HCT116 (cell line): ENCODE data around the gene MAPK8IP3. TPM values are rescaled to one million over a fixed set of nuclear protein-coding genes. Genes with fewer than 3 reads are reported as not detected.

Experiments used
- ATAC-seq: fragments of 200-7000 bp; cut with Tn5 transposase; 2 replicates; pipeline ENCODE4 v1.9.1; 2020; ENCODE audit warnings: mild to moderate bottlenecking, moderate library complexity
- BruUV-seq: library from RNA; stranded (reverse); fragments of 400-500 nt; replicated peaks from 2 replicates; lab custom pipeline; 2021; lab: Mats Ljungman, UMichigan
- CTCF ChIA-PET: fragments of 300-600 bp; sonication (Branson Sonifier 250); formaldehyde crosslinking; loops from one replicate; lab custom pipeline; 2021; ENCODE audit warnings: antibody characterized with exemption; lab: Charles Lee
- POLR2A ChIA-PET: fragments of 300-600, 350-600 bp; sonication (Branson Sonifier 250); formaldehyde crosslinking; loops from one replicate; lab custom pipeline; 2021; ENCODE audit warnings: antibody characterized with exemption; lab: Charles Lee
- RAD21 ChIA-PET, 2 experiments: fragments of 300-600 bp; sonication (Branson Sonifier 250); formaldehyde crosslinking; loops; one replicate each; lab custom pipeline; 2023; ENCODE audit warnings: low total read pairs in 2 of 2; ENCODE audit not compliant: uncharacterized antibody in 2 of 2, unreplicated experiment in 2 of 2, low non-redundant PET in 1 of 2; lab: Charles Lee
- DNase-seq: peaks from one replicate; pipeline ENCODE4 v3.0.0-alpha.2; 2010; ENCODE audit warnings: low read depth, low spot score
- H2AFZ ChIP-seq: fragments of 200-600 bp; shearing (Covaris generic), sonication (generic); 2 replicates; pipeline ENCODE4 v1.6.1; 2017; ENCODE audit warnings: low read depth, mixed run types, mixed read lengths, antibody characterized with exemption, low read length; ENCODE audit not compliant: poor library complexity, severe bottlenecking
- H3K27ac ChIP-seq: 2 replicates; pipeline ENCODE4 v1.5.1; 2012; ENCODE audit warnings: low read depth, low read length
- H3K27me3 ChIP-seq: fragments of 200-600 bp; sonication (generic); 2 replicates; pipeline ENCODE4 v1.6.1; 2016; ENCODE audit warnings: mixed run types, low read length, mixed read lengths; ENCODE audit not compliant: insufficient read depth
- H3K36me3 ChIP-seq, 2 experiments: fragments of 200-500 bp in 1 of 2; fragments of 200-600 bp in 1 of 2; sonication (Bioruptor generic) in 1 of 2; sonication (generic) in 1 of 2; 2 replicates each; pipeline versions ENCODE4 v1.5.1 to v1.6.1; 2014 to 2016; ENCODE audit warnings: low read length in 2 of 2, inconsistent platforms in 1 of 2, mixed read lengths in 1 of 2, mixed run types in 1 of 2; ENCODE audit not compliant: insufficient read depth in 2 of 2, control insufficient read depth in 1 of 2
- H3K4me1 ChIP-seq, 2 experiments: fragments of 200-600 bp in 1 of 2; sonication (generic) in 1 of 2; 2 replicates each; pipeline versions ENCODE4 v1.5.1 to v1.6.1; 2012 to 2017; ENCODE audit warnings: low read length in 2 of 2, inconsistent platforms in 1 of 2, mild to moderate bottlenecking in 1 of 2, mixed read lengths in 1 of 2, mixed run types in 1 of 2, moderate library complexity in 1 of 2; ENCODE audit not compliant: insufficient read depth in 2 of 2, control insufficient read depth in 1 of 2
- H3K4me2 ChIP-seq: fragments of 200-600 bp; sonication (generic); 2 replicates; pipeline ENCODE4 v1.6.1; 2017; ENCODE audit warnings: mixed run types, low read length, mixed read lengths
- H3K4me3 ChIP-seq, 2 experiments: fragments of 200-600 bp in 1 of 2; sonication (generic) in 1 of 2; replicated peaks in 1 of 2; 2 replicates each; pipeline ENCODE4 v1.5.1; 2011 to 2016; ENCODE audit warnings: low read length in 2 of 2, control low read depth in 1 of 2, low read depth in 1 of 2, mild to moderate bottlenecking in 1 of 2, mixed read lengths in 1 of 2, mixed run types in 1 of 2
- H3K79me2 ChIP-seq: fragments of 200-600 bp; sonication (generic); 2 replicates; pipeline ENCODE4 v1.6.1; 2017; ENCODE audit warnings: mild to moderate bottlenecking, mixed run types, low read length, moderate library complexity, mixed read lengths; ENCODE audit not compliant: insufficient read depth
- H3K9ac ChIP-seq: fragments of 200-600 bp; sonication (generic); 2 replicates; pipeline ENCODE4 v1.6.1; 2016; ENCODE audit warnings: low read length, mixed read lengths
- H3K9me2 ChIP-seq: fragments of 200-600 bp; sonication (generic), shearing (Covaris generic); 2 replicates; pipeline ENCODE4 v1.6.1; 2017; ENCODE audit warnings: mixed run types, mild to moderate bottlenecking, moderate library complexity; ENCODE audit not compliant: insufficient read depth
- H3K9me3 ChIP-seq, 2 experiments: fragments of 200-500 bp in 1 of 2; fragments of 200-600 bp in 1 of 2; sonication (Bioruptor generic) in 1 of 2; sonication (generic) in 1 of 2; 2 replicates each; pipeline ENCODE4 v1.6.1; 2014 to 2017; ENCODE audit warnings: low read length in 2 of 2, mixed read lengths in 2 of 2, inconsistent platforms in 1 of 2, low read depth in 1 of 2, mild to moderate bottlenecking in 1 of 2, mixed run types in 1 of 2, moderate library complexity in 1 of 2; ENCODE audit not compliant: control insufficient read depth in 1 of 2, insufficient read depth in 1 of 2
- H4K20me1 ChIP-seq: fragments of 200-600 bp; sonication (generic), shearing (Covaris generic); 2 replicates; pipeline ENCODE4 v1.6.1; 2017; ENCODE audit warnings: mixed run types, mild to moderate bottlenecking, moderate library complexity; ENCODE audit not compliant: insufficient read depth
- CBX3 ChIP-seq: IDR thresholded peaks from 2 replicates; pipeline ENCODE4 v1.6.1; 2012; ENCODE audit warnings: low read depth
- EZH2 ChIP-seq: fragments of 200-600 bp; sonication (generic); IDR thresholded peaks from 2 replicates; pipeline ENCODE4 v1.6.1; 2017; ENCODE audit warnings: antibody characterized with exemption, mixed run types
- JUND ChIP-seq: IDR thresholded peaks from 2 replicates; pipeline ENCODE4 v1.6.1; 2012
- POLR2A ChIP-seq: IDR thresholded peaks from 2 replicates; pipeline ENCODE4 v1.7.0; 2011; ENCODE audit warnings: borderline replicate concordance; ENCODE audit not compliant: insufficient read depth, insufficient read length; ENCODE audit errors: extremely low read depth
- POLR2AphosphoS5 ChIP-seq: IDR thresholded peaks from 2 replicates; pipeline ENCODE4 v1.6.1; 2011; ENCODE audit warnings: mild to moderate bottlenecking, low read depth, low read length, moderate library complexity
- RAD21 ChIP-seq: IDR thresholded peaks from 2 replicates; pipeline ENCODE4 v1.6.1; 2012; ENCODE audit warnings: low read depth, mild to moderate bottlenecking
- SIN3A ChIP-seq: IDR thresholded peaks from 2 replicates; pipeline ENCODE4 v1.6.1; 2012; ENCODE audit warnings: low read depth
- SP1 ChIP-seq: IDR thresholded peaks from 2 replicates; pipeline ENCODE4 v1.6.1; 2012; ENCODE audit warnings: low read depth
- SRF ChIP-seq: IDR thresholded peaks from 2 replicates; pipeline ENCODE4 v1.6.1; 2012; ENCODE audit warnings: low read depth
- TCF7L2 ChIP-seq: IDR thresholded peaks from 2 replicates; pipeline ENCODE4 v1.7.0; 2011; ENCODE audit warnings: borderline replicate concordance, inconsistent platforms; ENCODE audit not compliant: insufficient read depth, insufficient read length; ENCODE audit errors: extremely low read depth
- ZNF274 ChIP-seq: fragments of 200-500 bp; sonication (Bioruptor generic); IDR thresholded peaks from 2 replicates; pipeline ENCODE4 v1.6.1; 2014; ENCODE audit warnings: mild to moderate bottlenecking, low read depth, low read length, inconsistent platforms
- intact Hi-C: fragments of 100-400 bp; cut with micrococcal nuclease; formaldehyde crosslinking; loops from 2 replicates; pipeline ENCODE4 v1.10.0; 2022
- total RNA-seq: library from RNA; stranded (reverse); gene quantifications from one replicate; pipeline ENCODE4 v1.2.1, GENCODE V29; 2021; ENCODE audit not compliant: unreplicated experiment
- TF ChIP-seq, protein P1 (sequence below): IDR thresholded peaks from 2 replicates; pipeline ENCODE4 v1.6.1; 2012
- TF ChIP-seq, protein P2 (sequence below): IDR thresholded peaks from 2 replicates; pipeline ENCODE4 v1.6.1; 2012; ENCODE audit warnings: low read depth
- TF ChIP-seq, protein P3 (sequence below): IDR thresholded peaks from 2 replicates; pipeline ENCODE4 v1.6.1; 2011; ENCODE audit warnings: mild to moderate bottlenecking, low read length, moderate library complexity; ENCODE audit not compliant: insufficient replicate concordance; ENCODE audit errors: extremely low read depth
- TF ChIP-seq, protein P4 (sequence below): IDR thresholded peaks from 2 replicates; pipeline ENCODE4 v1.6.1; 2012

MAPK8IP3 gene
- total RNA-seq, 1 experiment from 2014 or later, result 75.3 TPM

DNA sequence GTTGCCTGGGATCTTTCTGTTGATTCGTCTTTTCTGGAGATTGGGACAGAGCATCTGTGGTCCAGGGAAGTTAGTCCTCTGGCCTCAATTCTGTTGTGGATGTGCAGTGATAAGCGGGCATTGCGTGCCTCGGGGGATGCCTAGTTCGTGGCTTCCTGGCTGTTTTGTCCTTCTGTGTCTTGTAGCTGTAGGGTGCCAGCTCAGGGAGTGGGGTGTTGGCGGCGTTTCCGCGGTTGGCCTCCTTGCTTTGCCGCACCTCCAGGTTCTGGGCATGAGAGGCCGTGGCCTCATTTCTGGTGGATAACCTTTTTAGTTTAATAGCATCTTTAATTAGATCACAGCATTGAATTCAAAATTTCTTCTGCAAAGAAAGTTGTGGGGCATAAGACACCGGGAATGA lies 29.3 kb upstream of the MAPK8IP3 start:
- Histone ChIP-seq H3K27me3 (no peaks in the 10 kb centered on the region), H3K9ac (no peak overlapping the region), H3K9me3 (no peaks in the 10 kb centered on the region), H3K27ac (no peak overlapping the region), H3K79me2 (peaks cover 35% of the 10 kb centered on the region), H3K4me2 (no peak overlapping the region), H3K4me1 (peaks cover 8 to 37% of the 10 kb centered on the region in 2 experiments), H2AFZ (no peak overlapping the region), H3K4me3 (no peak overlapping the region), H3K36me3 (peaks cover 10 to 39% of the 10 kb centered on the region in 2 experiments; a peak in 3 of 4 replicates), H4K20me1 (no peaks in the 10 kb centered on the region), H3K9me2 (no peaks in the 10 kb centered on the region)
- DNase-seq (no peak), ATAC-seq (no peak)
- ChIA-PET POLR2A (no interaction called here), RAD21 (no interaction called here), CTCF (interaction anchor here (2.2 kb wide), 1 partner anchor 29 kb away, joined by 12 read pairs; the partner anchor contains the start of gene MAPK8IP3)
- TF ChIP-seq SRF (no peak), SP1 (no peak), RAD21 (no peak), SIN3A (no peak), CBX3 (no peak)
- intact Hi-C loops, result no loop called here
- BruUV-seq, result no TSS peak

DNA sequence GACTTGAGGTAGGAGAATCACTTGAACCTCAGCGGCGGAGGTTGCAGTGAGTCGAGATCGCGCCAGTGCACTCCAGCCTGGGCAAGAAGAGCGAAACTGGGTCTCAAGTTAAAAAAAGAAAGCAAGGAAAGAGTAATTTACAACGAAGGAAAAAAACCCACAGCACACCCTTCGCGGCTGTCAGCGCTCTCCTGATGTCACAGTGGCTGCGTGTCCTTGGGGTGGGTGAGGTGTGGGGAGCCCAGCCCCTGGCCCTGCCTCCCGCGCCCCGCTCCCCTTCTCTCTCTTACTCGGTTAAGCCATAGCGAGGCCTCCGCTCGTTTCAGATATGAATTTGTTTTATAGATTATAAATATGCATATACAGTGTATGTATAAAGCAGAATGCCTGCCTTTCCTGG lies 28.7 kb upstream of the MAPK8IP3 start:
- peak overlapping the region; percentile 88 for H3K4me2 ChIP-seq
- peak overlapping the region; percentile 38 to 97 for H3K4me3 ChIP-seq
- peak overlapping the region; percentile 40 for H3K9ac ChIP-seq
- POLR2A ChIA-PET, result interaction anchor here (0.8 to 1.2 kb wide), 7 partner anchors 11 to 258 kb away, joined by 3 to 7 read pairs (median 4); partner anchors contain the start of genes CRAMP1, IFT140 and MAPK8IP3
- no peak overlapping the region for H3K27ac ChIP-seq
- no peaks in the 10 kb centered on the region for H3K27me3 ChIP-seq
- peaks cover 7 to 32% of the 10 kb centered on the region in 2 experiments; a peak in 3 of 4 replicates for H3K36me3 ChIP-seq
- ATAC-seq (no peak), DNase-seq (no peak)
- RAD21 ChIA-PET, result no interaction called here
- H3K79me2 ChIP-seq, result peaks cover 42% of the 10 kb centered on the region
- peaks cover 8 to 38% of the 10 kb centered on the region in 2 experiments for H3K4me1 ChIP-seq
- H4K20me1 ChIP-seq, result no peaks in the 10 kb centered on the region
- no TSS peak for BruUV-seq
- H2AFZ ChIP-seq, result no peak overlapping the region
- no peaks in the 10 kb centered on the region for H3K9me2 ChIP-seq
- no peaks in the 10 kb centered on the region for H3K9me3 ChIP-seq
- intact Hi-C loops, result no loop called here
- CTCF ChIA-PET, result interaction anchor here (0.9 to 2.2 kb wide), 2 partner anchors 29 to 96 kb away, joined by 4 to 12 read pairs; partner anchors contain the start of genes EME2, MAPK8IP3 and MRPS34
- TF ChIP-seq, protein P1, sequence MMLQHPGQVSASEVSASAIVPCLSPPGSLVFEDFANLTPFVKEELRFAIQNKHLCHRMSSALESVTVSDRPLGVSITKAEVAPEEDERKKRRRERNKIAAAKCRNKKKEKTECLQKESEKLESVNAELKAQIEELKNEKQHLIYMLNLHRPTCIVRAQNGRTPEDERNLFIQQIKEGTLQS, result no peak
- TF ChIP-seq, protein P2, sequence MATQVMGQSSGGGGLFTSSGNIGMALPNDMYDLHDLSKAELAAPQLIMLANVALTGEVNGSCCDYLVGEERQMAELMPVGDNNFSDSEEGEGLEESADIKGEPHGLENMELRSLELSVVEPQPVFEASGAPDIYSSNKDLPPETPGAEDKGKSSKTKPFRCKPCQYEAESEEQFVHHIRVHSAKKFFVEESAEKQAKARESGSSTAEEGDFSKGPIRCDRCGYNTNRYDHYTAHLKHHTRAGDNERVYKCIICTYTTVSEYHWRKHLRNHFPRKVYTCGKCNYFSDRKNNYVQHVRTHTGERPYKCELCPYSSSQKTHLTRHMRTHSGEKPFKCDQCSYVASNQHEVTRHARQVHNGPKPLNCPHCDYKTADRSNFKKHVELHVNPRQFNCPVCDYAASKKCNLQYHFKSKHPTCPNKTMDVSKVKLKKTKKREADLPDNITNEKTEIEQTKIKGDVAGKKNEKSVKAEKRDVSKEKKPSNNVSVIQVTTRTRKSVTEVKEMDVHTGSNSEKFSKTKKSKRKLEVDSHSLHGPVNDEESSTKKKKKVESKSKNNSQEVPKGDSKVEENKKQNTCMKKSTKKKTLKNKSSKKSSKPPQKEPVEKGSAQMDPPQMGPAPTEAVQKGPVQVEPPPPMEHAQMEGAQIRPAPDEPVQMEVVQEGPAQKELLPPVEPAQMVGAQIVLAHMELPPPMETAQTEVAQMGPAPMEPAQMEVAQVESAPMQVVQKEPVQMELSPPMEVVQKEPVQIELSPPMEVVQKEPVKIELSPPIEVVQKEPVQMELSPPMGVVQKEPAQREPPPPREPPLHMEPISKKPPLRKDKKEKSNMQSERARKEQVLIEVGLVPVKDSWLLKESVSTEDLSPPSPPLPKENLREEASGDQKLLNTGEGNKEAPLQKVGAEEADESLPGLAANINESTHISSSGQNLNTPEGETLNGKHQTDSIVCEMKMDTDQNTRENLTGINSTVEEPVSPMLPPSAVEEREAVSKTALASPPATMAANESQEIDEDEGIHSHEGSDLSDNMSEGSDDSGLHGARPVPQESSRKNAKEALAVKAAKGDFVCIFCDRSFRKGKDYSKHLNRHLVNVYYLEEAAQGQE, result no peak
- TF ChIP-seq, protein P3, sequence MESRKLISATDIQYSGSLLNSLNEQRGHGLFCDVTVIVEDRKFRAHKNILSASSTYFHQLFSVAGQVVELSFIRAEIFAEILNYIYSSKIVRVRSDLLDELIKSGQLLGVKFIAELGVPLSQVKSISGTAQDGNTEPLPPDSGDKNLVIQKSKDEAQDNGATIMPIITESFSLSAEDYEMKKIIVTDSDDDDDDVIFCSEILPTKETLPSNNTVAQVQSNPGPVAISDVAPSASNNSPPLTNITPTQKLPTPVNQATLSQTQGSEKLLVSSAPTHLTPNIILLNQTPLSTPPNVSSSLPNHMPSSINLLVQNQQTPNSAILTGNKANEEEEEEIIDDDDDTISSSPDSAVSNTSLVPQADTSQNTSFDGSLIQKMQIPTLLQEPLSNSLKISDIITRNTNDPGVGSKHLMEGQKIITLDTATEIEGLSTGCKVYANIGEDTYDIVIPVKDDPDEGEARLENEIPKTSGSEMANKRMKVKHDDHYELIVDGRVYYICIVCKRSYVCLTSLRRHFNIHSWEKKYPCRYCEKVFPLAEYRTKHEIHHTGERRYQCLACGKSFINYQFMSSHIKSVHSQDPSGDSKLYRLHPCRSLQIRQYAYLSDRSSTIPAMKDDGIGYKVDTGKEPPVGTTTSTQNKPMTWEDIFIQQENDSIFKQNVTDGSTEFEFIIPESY, result no peak
- TF ChIP-seq, protein P4, sequence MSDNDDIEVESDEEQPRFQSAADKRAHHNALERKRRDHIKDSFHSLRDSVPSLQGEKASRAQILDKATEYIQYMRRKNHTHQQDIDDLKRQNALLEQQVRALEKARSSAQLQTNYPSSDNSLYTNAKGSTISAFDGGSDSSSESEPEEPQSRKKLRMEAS, result no peak
- TF ChIP-seq POLR2A (no peak), CBX3 (no peak), JUND (no peak), SRF (no peak), ZNF274 (no peak), EZH2 (no peak), SP1 (no peak), TCF7L2 (no peak), POLR2AphosphoS5 (no peak)
